ENCODE data around the gene ALPK3.

Gene ALPK3

DNA sequence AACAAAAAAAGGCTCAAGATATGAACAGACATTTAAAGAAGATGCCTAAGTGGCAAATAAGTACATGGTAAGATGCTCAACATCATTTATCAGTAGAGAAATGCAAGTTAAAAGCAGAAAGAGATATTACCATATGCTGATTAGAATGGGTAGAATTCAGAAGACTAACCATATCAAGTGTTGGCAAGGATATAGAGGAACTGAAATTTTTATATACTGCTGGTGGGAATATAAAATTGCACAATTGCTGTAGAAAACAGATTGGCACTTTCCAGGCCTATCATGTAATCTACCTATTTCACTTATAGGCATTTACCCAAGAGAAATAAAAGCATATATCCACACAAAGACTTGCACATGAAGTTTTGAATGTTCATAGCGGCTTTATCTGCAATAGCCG lies 84.4 kb downstream of the ALPK3 start:
- H2BK5ac ChIP-seq (ENCODE audit: low read length): no peak overlapping the region
- no peak overlapping the region for H3K23ac ChIP-seq (ENCODE audit: low read length)
- H3K4ac ChIP-seq (ENCODE audit: low read depth, low read length): no peak overlapping the region
- no peak overlapping the region for H3K9ac ChIP-seq (ENCODE audit: low read length)
- no peak overlapping the region for H3K4me2 ChIP-seq (ENCODE audit: low read length)
- H3K79me1 ChIP-seq (ENCODE audit: low read length): no peaks in the 10 kb centered on the region
- no peak overlapping the region for H3K27ac ChIP-seq (ENCODE audit: low read depth, low read length)
- no peak overlapping the region for H3K18ac ChIP-seq (ENCODE audit: low read length)
- no peaks in the 10 kb centered on the region for H3K27me3 ChIP-seq (ENCODE audit: insufficient read depth, low read length, poor library complexity)
- H3K4me1 ChIP-seq (ENCODE audit: control insufficient read depth, low read depth, low read length): no peaks in the 10 kb centered on the region
- no peaks in the 10 kb centered on the region for H3K36me3 ChIP-seq (ENCODE audit: control insufficient read depth, insufficient read depth, low read length)
- H2AK5ac ChIP-seq (ENCODE audit: low read length): no peak overlapping the region
- no peak overlapping the region for H2BK15ac ChIP-seq (replicated peaks; ENCODE audit: low read depth)
- H3K56ac ChIP-seq (ENCODE audit: low read length): no peak overlapping the region
- no peak overlapping the region for H2BK120ac ChIP-seq (ENCODE audit: low read depth, low read length)
- no peak for DNase-seq
- no peaks in the 10 kb centered on the region for H3K79me2 ChIP-seq (ENCODE audit: control insufficient read depth, insufficient read depth, low read length)
- H3K4me3 ChIP-seq (ENCODE audit: low read length): no peak overlapping the region
- H4K8ac ChIP-seq (ENCODE audit: low read depth, low read length): no peak overlapping the region
- no peak overlapping the region for H4K5ac ChIP-seq (ENCODE audit: low read length)
- no CpG with 5 or more reads among the region's 2 CpGs for WGBS (ENCODE audit: extremely low coverage, insufficient coverage, low lambda C conversion rate)

DNA sequence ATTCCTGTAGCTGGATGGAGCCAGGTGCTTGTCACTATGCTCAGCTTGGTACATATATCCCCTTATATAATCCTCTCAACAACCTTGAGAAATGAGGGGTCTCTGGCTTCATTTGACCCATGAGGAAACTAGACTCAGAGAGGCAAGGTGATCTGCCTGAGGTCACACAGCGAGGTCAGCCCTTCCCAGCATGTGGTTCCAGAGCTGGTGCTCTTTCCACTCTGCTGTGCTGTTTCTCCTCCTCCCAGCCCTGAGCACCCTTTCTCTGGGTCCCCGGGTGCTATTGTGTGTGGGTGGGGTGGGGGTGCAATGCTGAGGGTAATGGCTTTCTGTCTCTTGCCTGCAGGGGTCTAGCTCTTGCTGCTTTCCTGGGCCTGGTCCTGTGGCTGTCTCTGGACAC lies 86.6 kb downstream of the ALPK3 start:
- Histone ChIP-seq H3K27me3 (ENCODE audit: insufficient read depth, low read length, poor library complexity) (no peaks in the 10 kb centered on the region), H3K4ac (ENCODE audit: low read depth, low read length) (no peak overlapping the region), H3K56ac (ENCODE audit: low read length) (no peak overlapping the region), H3K4me3 (ENCODE audit: low read length) (no peak overlapping the region), H4K5ac (ENCODE audit: low read length) (no peak overlapping the region), H3K36me3 (ENCODE audit: control insufficient read depth, insufficient read depth, low read length) (no peaks in the 10 kb centered on the region), H2BK15ac (replicated peaks; ENCODE audit: low read depth) (no peak overlapping the region), H3K4me1 (ENCODE audit: control insufficient read depth, low read depth, low read length) (no peaks in the 10 kb centered on the region), H3K27ac (ENCODE audit: low read depth, low read length) (no peak overlapping the region), H3K79me1 (ENCODE audit: low read length) (no peaks in the 10 kb centered on the region), H2AK5ac (ENCODE audit: low read length) (no peak overlapping the region), H3K9ac (ENCODE audit: low read length) (no peak overlapping the region), H3K4me2 (ENCODE audit: low read length) (no peak overlapping the region), H3K18ac (ENCODE audit: low read length) (no peak overlapping the region), H3K23ac (ENCODE audit: low read length) (no peak overlapping the region), H2BK120ac (ENCODE audit: low read depth, low read length) (no peak overlapping the region), H2BK5ac (ENCODE audit: low read length) (no peak overlapping the region), H4K8ac (ENCODE audit: low read depth, low read length) (no peak overlapping the region), H3K79me2 (ENCODE audit: control insufficient read depth, insufficient read depth, low read length) (no peaks in the 10 kb centered on the region)
- DNase-seq: no peak
- no CpG with 5 or more reads among the region's 2 CpGs for WGBS (ENCODE audit: extremely low coverage, insufficient coverage, low lambda C conversion rate)

GRCh38 chr15:84904419-84904818 lies 87.3 kb downstream of the ALPK3 start:
- no peak overlapping the region for H3K18ac ChIP-seq (ENCODE audit: low read length)
- H3K4me3 ChIP-seq (ENCODE audit: low read length): no peak overlapping the region
- no peak overlapping the region for H3K4me2 ChIP-seq (ENCODE audit: low read length)
- DNase-seq: no peak
- H3K23ac ChIP-seq (ENCODE audit: low read length): no peak overlapping the region
- H3K9ac ChIP-seq (ENCODE audit: low read length): no peak overlapping the region
- H4K8ac ChIP-seq (ENCODE audit: low read depth, low read length): no peak overlapping the region
- no CpG with 5 or more reads among the region's 2 CpGs for WGBS (ENCODE audit: extremely low coverage, insufficient coverage, low lambda C conversion rate)
- H2BK5ac ChIP-seq (ENCODE audit: low read length): no peak overlapping the region
- no peaks in the 10 kb centered on the region for H3K36me3 ChIP-seq (ENCODE audit: control insufficient read depth, insufficient read depth, low read length)
- no peaks in the 10 kb centered on the region for H3K79me1 ChIP-seq (ENCODE audit: low read length)
- H2BK15ac ChIP-seq (replicated peaks; ENCODE audit: low read depth): no peak overlapping the region
- no peaks in the 10 kb centered on the region for H3K79me2 ChIP-seq (ENCODE audit: control insufficient read depth, insufficient read depth, low read length)
- no peak overlapping the region for H3K27ac ChIP-seq (ENCODE audit: low read depth, low read length)
- no peak overlapping the region for H3K4ac ChIP-seq (ENCODE audit: low read depth, low read length)
- no peak overlapping the region for H2AK5ac ChIP-seq (ENCODE audit: low read length)
- H4K5ac ChIP-seq (ENCODE audit: low read length): no peak overlapping the region
- H2BK120ac ChIP-seq (ENCODE audit: low read depth, low read length): no peak overlapping the region
- no peaks in the 10 kb centered on the region for H3K27me3 ChIP-seq (ENCODE audit: insufficient read depth, low read length, poor library complexity)
- no peak overlapping the region for H3K56ac ChIP-seq (ENCODE audit: low read length)
- no peaks in the 10 kb centered on the region for H3K4me1 ChIP-seq (ENCODE audit: control insufficient read depth, low read depth, low read length)

- no CpG with 5 or more reads among the region's 15 CpGs for WGBS (ENCODE audit: extremely low coverage, insufficient coverage, low lambda C conversion rate)
- no peaks in the 10 kb centered on the region for H3K79me1 ChIP-seq (ENCODE audit: low read length)
- no peak overlapping the region for H3K27ac ChIP-seq (ENCODE audit: low read depth, low read length)
- H3K4me3 ChIP-seq (ENCODE audit: low read length): no peak overlapping the region
- no peak overlapping the region for H3K4me2 ChIP-seq (ENCODE audit: low read length)
- H3K79me2 ChIP-seq (ENCODE audit: control insufficient read depth, insufficient read depth, low read length): no peaks in the 10 kb centered on the region
- no peak overlapping the region for H2BK5ac ChIP-seq (ENCODE audit: low read length)
- H3K4ac ChIP-seq (ENCODE audit: low read depth, low read length): no peak overlapping the region
- no peak overlapping the region for H3K18ac ChIP-seq (ENCODE audit: low read length)
- H3K27me3 ChIP-seq (ENCODE audit: insufficient read depth, low read length, poor library complexity): no peaks in the 10 kb centered on the region
- H3K4me1 ChIP-seq (ENCODE audit: control insufficient read depth, low read depth, low read length): no peaks in the 10 kb centered on the region
- H3K36me3 ChIP-seq (ENCODE audit: control insufficient read depth, insufficient read depth, low read length): no peaks in the 10 kb centered on the region
- no peak overlapping the region for H2AK5ac ChIP-seq (ENCODE audit: low read length)
- H3K9ac ChIP-seq (ENCODE audit: low read length): no peak overlapping the region
- no peak overlapping the region for H3K23ac ChIP-seq (ENCODE audit: low read length)
- no peak overlapping the region for H4K8ac ChIP-seq (ENCODE audit: low read depth, low read length)
- H4K5ac ChIP-seq (ENCODE audit: low read length): no peak overlapping the region
- no peak overlapping the region for H2BK120ac ChIP-seq (ENCODE audit: low read depth, low read length)
- H2BK15ac ChIP-seq (replicated peaks; ENCODE audit: low read depth): no peak overlapping the region
- no peak for DNase-seq
- no peak overlapping the region for H3K56ac ChIP-seq (ENCODE audit: low read length)
Observed at GRCh38 chr15:84905016-84905916, 88.1 kb downstream of the ALPK3 start.

GRCh38 chr15:84907731-84908130 lies 90.6 kb downstream of the ALPK3 start:
- H3K4me3 ChIP-seq (ENCODE audit: low read length): no peak overlapping the region
- no peak overlapping the region for H3K9ac ChIP-seq (ENCODE audit: low read length)
- H2BK5ac ChIP-seq (ENCODE audit: low read length): no peak overlapping the region
- H3K4ac ChIP-seq (ENCODE audit: low read depth, low read length): no peak overlapping the region
- no CpG with 5 or more reads among the region's 4 CpGs for WGBS (ENCODE audit: extremely low coverage, insufficient coverage, low lambda C conversion rate)
- no peak overlapping the region for H3K18ac ChIP-seq (ENCODE audit: low read length)
- no peak overlapping the region for H3K27ac ChIP-seq (ENCODE audit: low read depth, low read length)
- no peak overlapping the region for H3K4me2 ChIP-seq (ENCODE audit: low read length)
- no peaks in the 10 kb centered on the region for H3K79me2 ChIP-seq (ENCODE audit: control insufficient read depth, insufficient read depth, low read length)
- H3K4me1 ChIP-seq (ENCODE audit: control insufficient read depth, low read depth, low read length): no peaks in the 10 kb centered on the region
- no peak overlapping the region for H4K8ac ChIP-seq (ENCODE audit: low read depth, low read length)
- H2BK15ac ChIP-seq (replicated peaks; ENCODE audit: low read depth): no peak overlapping the region
- no peak for DNase-seq
- H2BK120ac ChIP-seq (ENCODE audit: low read depth, low read length): no peak overlapping the region
- no peak overlapping the region for H3K56ac ChIP-seq (ENCODE audit: low read length)
- no peaks in the 10 kb centered on the region for H3K36me3 ChIP-seq (ENCODE audit: control insufficient read depth, insufficient read depth, low read length)
- no peak overlapping the region for H2AK5ac ChIP-seq (ENCODE audit: low read length)
- no peak overlapping the region for H4K5ac ChIP-seq (ENCODE audit: low read length)
- H3K79me1 ChIP-seq (ENCODE audit: low read length): no peaks in the 10 kb centered on the region
- H3K27me3 ChIP-seq (ENCODE audit: insufficient read depth, low read length, poor library complexity): no peaks in the 10 kb centered on the region
- H3K23ac ChIP-seq (ENCODE audit: low read length): no peak overlapping the region

DNA sequence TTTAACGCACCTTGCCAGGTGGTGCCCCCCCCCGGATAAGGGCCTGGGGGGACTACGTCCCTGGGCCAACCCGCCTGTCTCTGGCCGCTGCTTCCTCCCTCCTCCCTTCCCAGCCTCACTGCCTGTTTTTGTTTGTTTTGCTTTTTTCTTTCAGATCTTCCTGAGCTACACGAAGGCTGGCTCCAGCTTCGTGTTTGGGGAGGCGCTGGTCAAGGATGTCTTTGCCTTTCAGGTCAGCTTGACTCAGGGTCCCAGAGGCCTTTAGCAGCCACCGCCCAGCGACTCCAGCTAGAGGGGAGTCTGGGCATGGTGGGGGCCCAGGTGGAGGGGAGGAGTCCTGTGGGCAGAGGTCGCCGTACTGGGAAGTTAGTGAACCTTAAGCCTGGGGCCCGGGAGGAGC lies 91.4 kb downstream of the ALPK3 start:
- Histone ChIP-seq H3K18ac (ENCODE audit: low read length) (no peak overlapping the region), H3K79me1 (ENCODE audit: low read length) (no peaks in the 10 kb centered on the region), H3K4me1 (ENCODE audit: control insufficient read depth, low read depth, low read length) (no peaks in the 10 kb centered on the region), H2BK15ac (replicated peaks; ENCODE audit: low read depth) (no peak overlapping the region), H3K4me3 (ENCODE audit: low read length) (no peak overlapping the region), H3K56ac (ENCODE audit: low read length) (no peak overlapping the region), H4K8ac (ENCODE audit: low read depth, low read length) (no peak overlapping the region), H2BK120ac (ENCODE audit: low read depth, low read length) (no peak overlapping the region), H2AK5ac (ENCODE audit: low read length) (no peak overlapping the region), H3K27me3 (ENCODE audit: insufficient read depth, low read length, poor library complexity) (no peaks in the 10 kb centered on the region), H2BK5ac (ENCODE audit: low read length) (no peak overlapping the region), H3K27ac (ENCODE audit: low read depth, low read length) (no peak overlapping the region), H4K5ac (ENCODE audit: low read length) (no peak overlapping the region), H3K36me3 (ENCODE audit: control insufficient read depth, insufficient read depth, low read length) (no peaks in the 10 kb centered on the region), H3K23ac (ENCODE audit: low read length) (no peak overlapping the region), H3K79me2 (ENCODE audit: control insufficient read depth, insufficient read depth, low read length) (no peaks in the 10 kb centered on the region), H3K4ac (ENCODE audit: low read depth, low read length) (no peak overlapping the region), H3K4me2 (ENCODE audit: low read length) (no peak overlapping the region), H3K9ac (ENCODE audit: low read length) (no peak overlapping the region)
- WGBS (ENCODE audit: extremely low coverage, insufficient coverage, low lambda C conversion rate): no CpG with 5 or more reads among the region's 13 CpGs
- DNase-seq: no peak
